ENCODE results near the gene NTRK1. TPM values are rescaled to one million over a fixed set of nuclear protein-coding genes. Genes with fewer than 3 reads are reported as not detected.

NTRK1 gene
- total RNA-seq, 1 experiment from 2014 or later = not detected

- Histone ChIP-seq H3K4me3 (no peak overlapping the region), H3K9me2 (ENCODE audit: insufficient read depth) (no peaks in the 10 kb centered on the region), H2AFZ (no peak overlapping the region), H3K27me3 (ENCODE audit: insufficient read depth, low read depth) (no peaks in the 10 kb centered on the region), H3K79me2 (ENCODE audit: low read depth) (no peaks in the 10 kb centered on the region), H3K9me3 (ENCODE audit: insufficient read depth, low read depth) (no peaks in the 10 kb centered on the region), H3K27ac (no peak overlapping the region), H3K36me3 (ENCODE audit: low read depth) (no peaks in the 10 kb centered on the region), H4K20me1 (ENCODE audit: insufficient read depth) (no peaks in the 10 kb centered on the region), H3K4me1 (replicated peaks; ENCODE audit: insufficient read depth) (peaks cover 24% of the 10 kb centered on the region), H3K4me2 (no peak overlapping the region), H3F3A (ENCODE audit: insufficient read depth, low read depth) (peaks cover 8% of the 10 kb centered on the region)
- TF ChIP-seq EZH2 (IDR thresholded peaks at IDR 0.05; ENCODE audit: low read depth) = no peak
- no peak for TF ChIP-seq CTCF (conservative IDR thresholded peaks at IDR 0.05)
- intact Hi-C loops (cut with micrococcal nuclease; ENCODE audit: unreplicated experiment) = no loop called here
- CTCF ChIA-PET = no interaction called here
- DNase-seq = no peak
- POLR2A ChIA-PET (ENCODE audit: unreplicated experiment) = no interaction called here
- BruUV-seq (replicated peaks) = no TSS peak
These were observed 41.6 kb downstream of the NTRK1 start for GRCh38 chr1:156901966-156902915.

GRCh38 chr1:156903328-156904091 is 42.8 kb downstream of the NTRK1 start:
- peaks cover 15% of the 10 kb centered on the region for H3K4me1 ChIP-seq (replicated peaks; ENCODE audit: insufficient read depth)
- no TSS peak for BruUV-seq (replicated peaks)
- no peaks in the 10 kb centered on the region for H3K36me3 ChIP-seq (ENCODE audit: low read depth)
- H3K4me3 ChIP-seq = no peak overlapping the region
- no peak overlapping the region for H3K4me2 ChIP-seq
- no peak overlapping the region for H3K27ac ChIP-seq
- DNase-seq = no peak
- no peaks in the 10 kb centered on the region for H3K79me2 ChIP-seq (ENCODE audit: low read depth)
- no peak overlapping the region for H2AFZ ChIP-seq
- ChIA-PET POLR2A (ENCODE audit: unreplicated experiment) (no interaction called here), CTCF (no interaction called here)
- H3F3A ChIP-seq (ENCODE audit: insufficient read depth, low read depth) = no peaks in the 10 kb centered on the region
- TF ChIP-seq EZH2 (IDR thresholded peaks at IDR 0.05; ENCODE audit: low read depth) (no peak), CTCF (conservative IDR thresholded peaks at IDR 0.05) (no peak)
- no peaks in the 10 kb centered on the region for H3K27me3 ChIP-seq (ENCODE audit: insufficient read depth, low read depth)
- intact Hi-C loops (cut with micrococcal nuclease; ENCODE audit: unreplicated experiment) = no loop called here
- no peaks in the 10 kb centered on the region for H4K20me1 ChIP-seq (ENCODE audit: insufficient read depth)
- no peaks in the 10 kb centered on the region for H3K9me2 ChIP-seq (ENCODE audit: insufficient read depth)
- H3K9me3 ChIP-seq (ENCODE audit: insufficient read depth, low read depth) = no peaks in the 10 kb centered on the region

DNA sequence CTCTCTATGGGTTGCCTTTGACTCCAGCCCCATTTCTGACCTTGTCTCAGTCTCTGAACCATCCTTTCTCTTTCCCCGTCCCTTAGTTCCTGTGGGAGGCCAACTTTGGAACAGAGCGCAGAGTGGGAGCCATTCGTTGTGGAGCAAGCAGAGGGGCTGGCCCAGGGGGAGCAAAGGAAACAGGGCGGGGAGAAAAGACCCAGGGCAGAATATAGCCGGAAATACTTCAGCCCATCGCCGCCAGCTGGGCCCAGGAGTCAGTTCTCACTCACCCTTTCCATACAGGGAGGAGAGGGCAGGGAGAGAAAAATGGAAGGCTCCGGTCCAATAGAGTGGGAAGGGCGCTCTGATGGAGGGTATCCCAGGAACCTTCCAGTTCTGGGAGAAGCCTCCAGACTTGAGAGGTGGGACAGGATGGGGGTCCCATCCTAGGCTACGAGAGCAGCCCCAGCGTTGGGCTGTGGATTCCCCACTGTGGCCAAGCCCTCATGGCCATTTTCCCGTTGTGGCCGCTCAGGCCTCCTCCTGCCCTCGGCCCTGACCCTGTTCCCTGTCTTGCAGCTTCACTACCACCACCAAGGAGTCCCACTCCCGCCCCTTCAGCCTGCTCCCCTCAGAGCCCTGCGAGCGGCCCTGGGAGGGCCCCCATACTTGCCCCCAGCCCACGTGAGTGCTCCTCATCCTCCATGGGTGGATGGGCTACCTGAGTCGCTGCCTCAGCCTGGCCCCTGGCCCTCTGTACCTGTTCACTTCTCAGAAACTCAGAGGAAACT is 43.7 kb downstream of the NTRK1 start:
- CTCF ChIA-PET = no interaction called here

More for the DNA sequence above, 43.7 kb downstream of the NTRK1 start:
- no peaks in the 10 kb centered on the region for H3K9me3 ChIP-seq (ENCODE audit: insufficient read depth, low read depth)
- H3K4me3 ChIP-seq = no peak overlapping the region
- no peak overlapping the region for H3K4me2 ChIP-seq
- no peak overlapping the region for H2AFZ ChIP-seq
- no peaks in the 10 kb centered on the region for H3F3A ChIP-seq (ENCODE audit: insufficient read depth, low read depth)
- BruUV-seq (replicated peaks) = no TSS peak
- H3K4me1 ChIP-seq (replicated peaks; ENCODE audit: insufficient read depth) = 0 out of 2 replicates have a peak, but pooled peaks cover 10% of the 10 kb centered on the region
- no peaks in the 10 kb centered on the region for H3K36me3 ChIP-seq (ENCODE audit: low read depth)
- no peak for DNase-seq
- no peak overlapping the region for H3K27ac ChIP-seq
- TF ChIP-seq EZH2 (IDR thresholded peaks at IDR 0.05; ENCODE audit: low read depth) (no peak), CTCF (conservative IDR thresholded peaks at IDR 0.05) (no peak)
- H3K27me3 ChIP-seq (ENCODE audit: insufficient read depth, low read depth) = no peaks in the 10 kb centered on the region
- no peaks in the 10 kb centered on the region for H4K20me1 ChIP-seq (ENCODE audit: insufficient read depth)
- H3K79me2 ChIP-seq (ENCODE audit: low read depth) = no peaks in the 10 kb centered on the region
- H3K9me2 ChIP-seq (ENCODE audit: insufficient read depth) = no peaks in the 10 kb centered on the region
- intact Hi-C loops (cut with micrococcal nuclease; ENCODE audit: unreplicated experiment) = no loop called here
- POLR2A ChIA-PET (ENCODE audit: unreplicated experiment) = no interaction called here

Measured in PC-9 (cell line).